Stimulated activated CD8-positive, alpha-beta memory T cell treated with anti-CD3 and anti-CD28 coated beads, Interleukin-4, amount 100 ng/mL, for 4 hours (primary cell): ENCODE data around the gene MYH15.

ENCODE experiments used
- DNase-seq, 2 donors: peaks; one replicate each; pipeline ENCODE4 v3.0.0-alpha.2; 2020; ENCODE audit warnings: low read depth in 2 of 2, low spot score in 1 of 2

Gene MYH15

GRCh38 chr3:108416111-108416869, 94.1 kb downstream of the MYH15 start:
- no peak for DNase-seq

- DNase-seq, result no peak
Observed at GRCh38 chr3:108415661-108416060, 94.7 kb downstream of the MYH15 start.

DNA sequence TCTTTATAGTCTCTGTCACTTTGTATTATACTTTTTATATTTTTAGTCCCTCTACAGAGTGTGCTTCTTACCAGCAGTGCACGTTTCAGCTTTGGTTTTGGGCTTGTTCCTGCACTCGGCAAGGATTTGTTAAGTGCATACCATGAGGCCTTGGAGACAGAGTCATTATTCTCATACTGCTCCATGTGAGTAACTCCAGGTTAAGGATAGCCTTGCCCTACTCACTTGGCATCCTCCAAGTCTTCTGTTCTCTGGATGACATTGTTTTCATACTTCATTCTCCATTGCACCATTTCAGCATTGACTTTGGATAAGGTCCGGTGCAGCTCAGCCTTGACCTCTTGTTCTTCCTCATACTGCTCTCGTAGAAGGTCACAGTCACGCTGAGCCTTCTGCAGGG, 96.4 kb downstream of the MYH15 start:
- DNase-seq, result no peak

DNA sequence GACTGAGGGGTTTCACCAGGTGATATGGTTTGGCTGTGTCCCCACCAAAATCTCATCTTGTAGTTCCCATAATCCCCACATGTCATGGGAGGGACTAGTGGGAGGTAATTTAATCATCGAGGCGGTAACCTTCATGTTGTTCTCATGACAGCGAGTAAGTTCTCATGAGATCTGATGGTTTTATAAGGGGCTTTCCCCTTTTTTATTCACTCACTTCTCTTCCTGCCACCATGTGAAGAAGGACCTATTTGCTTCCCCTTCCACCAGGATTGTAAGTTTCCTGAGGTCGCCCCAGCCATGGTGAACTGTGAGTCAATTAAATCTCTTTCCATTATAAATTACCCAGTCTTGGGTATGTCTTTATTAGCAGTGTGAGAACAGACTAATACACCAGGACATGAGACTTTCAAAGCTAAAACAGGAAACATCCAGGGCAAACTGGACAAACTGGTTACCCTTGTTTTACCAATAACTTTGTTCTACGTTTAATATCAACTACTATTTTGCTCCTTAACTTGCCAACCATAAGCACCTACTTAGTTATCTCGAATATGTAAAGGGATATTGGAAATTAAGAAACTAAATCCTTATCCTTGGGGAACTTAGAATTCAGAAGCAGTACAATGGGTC, 98.2 kb downstream of the MYH15 start:
- DNase-seq, result no peak

DNA sequence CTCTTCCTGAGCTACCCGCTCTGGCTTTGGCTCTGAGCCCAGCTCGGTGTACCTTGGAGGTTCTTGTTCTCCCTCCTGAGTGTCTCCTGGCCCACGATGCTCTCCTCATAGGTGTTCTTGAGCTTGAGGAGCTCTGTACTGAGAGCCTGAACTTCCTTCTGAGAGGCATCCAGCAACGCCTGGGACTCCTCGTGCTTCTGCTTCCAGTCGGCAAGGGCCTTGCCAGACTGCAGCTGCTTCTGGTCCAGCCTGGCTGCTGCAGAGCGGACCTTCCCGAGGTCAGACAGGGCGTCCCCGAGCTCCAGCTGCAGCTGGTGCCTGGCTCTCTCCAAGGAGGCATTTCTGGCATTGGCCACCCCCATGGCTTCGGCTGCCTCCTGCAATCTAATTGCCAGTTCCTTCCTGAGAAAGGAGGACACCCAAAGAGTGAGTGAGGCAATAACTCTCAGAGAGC, 99.8 kb downstream of the MYH15 start:
- DNase-seq, result no peak

DNA sequence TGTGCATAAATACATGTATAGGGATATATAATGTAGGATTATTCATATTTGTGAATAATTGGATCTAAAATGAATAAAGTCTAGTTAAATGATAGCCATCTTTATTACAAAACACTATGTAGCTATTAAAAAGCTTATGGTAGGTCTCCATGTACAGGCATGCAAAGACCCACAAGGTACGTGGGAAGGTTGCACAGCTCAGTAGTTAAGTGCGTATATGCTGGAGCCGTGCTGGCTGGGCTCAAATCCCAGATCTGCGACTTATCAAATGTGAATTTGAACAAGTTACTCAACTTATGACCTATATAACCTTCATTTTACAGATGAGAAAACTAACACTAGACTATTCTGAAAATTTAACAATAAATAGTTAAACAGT, 100.6 kb downstream of the MYH15 start:
- no peak for DNase-seq

GRCh38 chr3:108408883-108409799, 101.3 kb downstream of the MYH15 start:
- no peak for DNase-seq

DNA sequence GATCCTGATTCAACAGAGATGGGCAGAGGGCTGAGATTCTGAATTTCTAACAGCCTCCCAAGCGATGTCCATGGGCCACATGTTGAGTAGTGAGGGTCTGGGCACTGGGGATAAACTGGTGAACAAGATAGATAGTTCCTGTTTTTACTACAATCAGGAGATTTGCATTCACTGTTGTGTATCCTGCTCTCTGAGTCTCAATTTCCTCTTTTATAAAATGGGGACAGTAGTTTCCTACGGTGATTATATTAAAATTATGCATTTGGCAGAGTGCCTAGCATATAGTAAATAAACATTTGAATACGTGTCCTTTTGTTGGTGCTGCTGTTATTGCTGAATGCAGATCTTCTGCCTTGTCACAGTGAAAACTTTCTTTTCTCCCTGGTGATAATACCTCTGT, 102.5 kb downstream of the MYH15 start:
- no peak for DNase-seq

DNA sequence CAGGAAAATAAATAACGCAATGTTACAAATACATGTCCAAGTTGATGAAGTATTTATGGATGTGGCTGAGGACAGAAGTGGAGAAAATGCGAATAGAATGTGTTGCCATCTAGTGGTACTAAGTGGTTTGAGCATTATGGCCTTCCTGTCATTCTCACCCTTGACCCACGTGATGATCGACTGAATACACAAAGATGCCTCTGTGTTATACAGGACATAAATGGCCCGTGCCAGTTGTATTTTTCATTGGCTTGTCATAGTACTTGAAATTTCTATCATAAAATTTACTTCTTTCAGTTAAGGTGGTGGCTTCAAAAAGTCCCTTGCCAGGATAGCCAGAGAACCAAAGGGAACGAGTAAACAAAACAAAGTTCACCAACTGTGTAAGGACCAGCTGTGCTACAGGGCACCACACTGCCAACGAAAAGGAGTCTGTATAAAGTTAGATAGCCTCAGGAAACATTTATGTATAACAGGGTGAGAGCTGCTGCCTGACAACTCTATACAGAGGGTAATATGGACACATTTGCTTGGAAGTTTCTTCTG, 103.7 kb downstream of the MYH15 start:
- DNase-seq, result no peak

- no peak for DNase-seq
Observed at GRCh38 chr3:108406063-108406660, 104.2 kb downstream of the MYH15 start.

- DNase-seq, result no peak
Observed at GRCh38 chr3:108404368-108404767, 106.0 kb downstream of the MYH15 start.

- no peak for DNase-seq
Observed at GRCh38 chr3:108403686-108404345, 106.6 kb downstream of the MYH15 start.

DNA sequence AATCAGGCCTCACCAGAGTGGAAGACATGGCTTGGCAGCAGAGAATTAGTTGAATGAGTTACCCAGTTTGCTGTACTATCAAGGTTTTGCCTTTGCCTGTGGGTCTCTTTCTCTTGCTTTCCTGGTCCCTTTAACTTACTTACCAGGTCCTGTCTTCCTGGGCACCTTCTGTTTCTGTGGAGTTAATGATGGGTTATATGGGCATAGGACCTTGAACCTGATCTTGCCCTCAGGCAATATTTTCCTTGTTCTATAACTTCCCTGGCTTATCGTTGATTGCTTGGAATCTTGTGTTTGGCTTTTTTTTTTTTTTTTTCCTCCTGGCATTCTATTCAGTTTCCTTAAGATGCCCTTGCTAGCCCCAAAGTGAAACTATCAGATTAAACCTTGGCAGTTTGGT, 107.2 kb downstream of the MYH15 start:
- DNase-seq, result no peak

DNA sequence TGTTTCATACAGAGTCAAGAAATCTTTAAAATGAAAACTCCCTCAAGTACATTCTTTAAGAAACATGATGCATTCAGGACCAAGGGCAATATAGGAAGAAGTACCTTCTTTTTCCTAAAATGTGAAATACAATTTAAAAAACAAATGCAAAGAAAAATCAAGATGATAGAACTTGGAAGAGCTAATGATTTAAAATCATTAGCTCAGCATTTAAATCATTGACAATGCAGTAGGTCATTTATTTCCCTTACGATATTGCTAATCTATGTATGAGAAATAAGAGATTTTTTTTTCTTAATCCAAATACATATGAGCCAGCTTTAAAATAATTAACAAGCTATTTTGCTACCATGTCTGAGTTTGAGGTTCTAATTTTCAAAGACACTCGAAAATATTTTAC, 108.6 kb downstream of the MYH15 start:
- DNase-seq, result no peak

DNA sequence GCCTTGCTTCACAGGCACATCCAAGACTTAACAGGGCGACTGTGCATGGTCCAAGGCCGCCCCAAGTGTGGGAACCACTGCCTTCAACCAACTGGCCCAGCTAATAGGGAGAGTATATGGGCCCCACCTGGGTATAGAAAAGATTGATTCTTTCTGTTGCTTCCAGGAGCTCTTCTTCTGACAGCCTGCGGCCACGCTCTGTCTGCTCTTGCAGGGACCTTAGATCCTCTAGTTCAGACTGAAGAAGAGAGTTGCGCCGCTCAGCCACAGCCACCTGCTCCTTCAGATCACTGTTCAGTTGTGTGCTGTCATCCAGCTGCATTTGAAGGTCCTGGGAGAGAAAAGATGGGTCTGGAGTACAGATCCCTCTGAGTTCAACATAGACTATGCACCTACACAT, 111.9 kb downstream of the MYH15 start:
- DNase-seq, result no peak

GRCh38 chr3:108396336-108396735, 114.1 kb downstream of the MYH15 start:
- DNase-seq, result no peak

- no peak for DNase-seq
Observed at GRCh38 chr3:108394563-108394962, 115.8 kb downstream of the MYH15 start.

DNA sequence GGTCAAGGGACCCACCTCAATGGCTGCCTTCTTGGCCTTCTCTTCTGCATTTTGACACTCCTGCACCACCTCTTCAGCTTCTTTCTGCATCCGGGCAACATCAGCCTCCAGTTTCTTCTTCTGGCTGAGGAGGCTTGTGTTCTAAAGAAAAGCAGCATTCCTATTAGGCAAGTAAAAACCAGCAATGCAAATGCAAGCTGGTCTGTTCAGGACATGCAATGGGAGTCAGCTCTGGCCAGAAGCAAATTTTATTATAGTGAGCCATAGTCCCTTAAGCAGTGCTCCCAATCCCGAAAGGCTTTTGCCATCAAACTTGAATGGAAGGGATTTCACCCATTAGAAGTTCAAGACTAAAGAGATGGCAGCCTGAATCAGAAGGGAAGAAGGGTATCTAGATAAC, 116.4 kb downstream of the MYH15 start:
- no peak for DNase-seq

DNA sequence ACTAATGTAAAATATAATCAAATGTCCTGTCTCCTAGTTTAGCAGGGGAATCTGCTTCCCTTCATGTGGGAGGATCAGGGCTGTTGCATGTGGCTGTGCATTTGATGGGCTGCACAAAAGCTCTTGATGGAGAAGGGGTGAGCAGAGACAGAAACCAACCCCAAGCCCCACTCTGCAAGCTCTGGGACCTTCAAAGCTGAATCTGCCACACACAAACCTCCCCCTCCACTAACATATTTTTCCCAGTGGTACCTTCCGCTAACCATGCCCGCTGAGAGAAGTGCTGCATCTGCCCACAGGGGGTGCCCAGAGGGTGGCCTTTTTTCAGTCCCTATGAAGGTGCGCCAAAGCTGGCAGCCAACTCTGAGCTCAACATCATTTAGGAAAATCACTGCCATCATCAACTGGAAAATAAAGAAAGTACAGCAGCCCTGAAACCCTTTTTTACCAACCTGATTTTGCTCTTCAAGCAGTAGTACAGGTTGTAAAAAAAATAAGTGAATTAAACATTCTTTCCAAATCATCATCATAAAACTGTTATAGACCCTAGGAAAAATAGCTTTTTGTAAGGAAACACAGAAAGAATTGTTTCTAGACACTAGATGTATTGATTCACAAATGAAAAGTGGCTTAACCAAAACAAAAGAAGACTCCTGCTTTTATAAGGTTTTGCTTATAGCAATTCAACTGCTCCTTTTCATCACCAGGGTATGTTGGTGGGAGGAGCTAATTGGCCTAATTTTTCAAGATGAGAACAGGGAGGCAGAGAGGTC, 117.1 kb downstream of the MYH15 start:
- DNase-seq, result no peak
